EL (cell line): Measurements from ENCODE around the gene ZNF248.
"Not testable (repeated sequence)": the region's sequence is repeated elsewhere in the genome, so short reads cannot be mapped to it uniquely, and the experiment has no call there.

Experiments
- DNase-seq: peaks from one replicate; pipeline ENCODE4 v3.0.0-alpha.2; 2016

The ZNF248 gene

GRCh38 chr10:37857287-37858211 is at the start of gene ZNF248:
Gene ZNF248 (minus strand): TSS chr10:37857610. CDS start chr10:37856310, 1,300 bp downstream.
- peak; percentile 97 for DNase-seq

- no peak for DNase-seq
These were observed 49.0 kb upstream of the ZNF248 start for GRCh38 chr10:37906382-37906781.

- no peak for DNase-seq
These were observed 39.0 kb upstream of the ZNF248 start for GRCh38 chr10:37896436-37896835.

- DNase-seq: no peak
These were observed 38.3 kb upstream of the ZNF248 start for GRCh38 chr10:37895674-37896073.

- DNase-seq: no peak
These were observed 28.4 kb upstream of the ZNF248 start for GRCh38 chr10:37885850-37886249.

GRCh38 chr10:37872955-37873354 is 15.5 kb upstream of the ZNF248 start:
- DNase-seq: no peak

- no peak for DNase-seq
These were observed 14.9 kb upstream of the ZNF248 start for GRCh38 chr10:37872283-37872682.

GRCh38 chr10:37871568-37872251 is 14.3 kb upstream of the ZNF248 start:
- no peak for DNase-seq

- DNase-seq: no peak
These were observed 13.7 kb upstream of the ZNF248 start for GRCh38 chr10:37871143-37871542.

GRCh38 chr10:37868796-37869195 is 11.4 kb upstream of the ZNF248 start:
- no peak for DNase-seq

- DNase-seq: no peak
These were observed 8.8 kb upstream of the ZNF248 start for GRCh38 chr10:37865957-37866803.

- no peak for DNase-seq
These were observed 7.9 kb upstream of the ZNF248 start for GRCh38 chr10:37865264-37865663.

- DNase-seq: peak; percentile 48
These were observed 3.2 kb upstream of the ZNF248 start for GRCh38 chr10:37860494-37861190.

- not testable (repeated sequence) for DNase-seq
These were observed 1.9 kb upstream of the ZNF248 start for GRCh38 chr10:37859270-37859669.

- peak; percentile 23 for DNase-seq
These were observed 526 bp downstream of the ZNF248 start for GRCh38 chr10:37856881-37857286.

GRCh38 chr10:37855636-37856035 is 1.8 kb downstream of the ZNF248 start:
- no peak for DNase-seq

- DNase-seq: no peak
These were observed 2.8 kb downstream of the ZNF248 start for GRCh38 chr10:37854626-37855025.

- DNase-seq: no peak
These were observed 12.8 kb downstream of the ZNF248 start for GRCh38 chr10:37844644-37845043.

GRCh38 chr10:37839243-37839642 is 18.2 kb downstream of the ZNF248 start:
- no peak for DNase-seq

GRCh38 chr10:37831495-37832333 is 25.7 kb downstream of the ZNF248 start:
- no peak for DNase-seq

- DNase-seq: no peak
These were observed 30.6 kb downstream of the ZNF248 start for GRCh38 chr10:37826806-37827205.

GRCh38 chr10:37821237-37821636 is 36.2 kb downstream of the ZNF248 start:
- no peak for DNase-seq
